Measurements from ENCODE around the gene PCSK6. TPM values are rescaled to one million over a fixed set of nuclear protein-coding genes. Genes with fewer than 3 reads are reported as not detected.

The PCSK6 gene
- total RNA-seq (10 to 100 TPM in 4 of 5 donors, 1 to 10 TPM in 1; 2.9 to 91.5 (median 24.4) TPM), polyA plus RNA-seq (10 to 100 TPM in 1 of 3 donors, 1 to 10 TPM in 2; 2.8 to 14.4 (median 8.2) TPM)
- long read RNA-seq, donor 1, partial matches to known transcripts: 0 of 1 reads
- long read RNA-seq, donor 1, other reads (novel, unspliced or antisense): 0 of 1 reads
- long read RNA-seq, donor 2: 0 reads
- long read RNA-seq, donor 3: 0 reads
- long read RNA-seq, donor 4: 0 reads
- long read RNA-seq, donor 5, full-length matches to known transcripts: 3 of 3 reads
- long read RNA-seq, donor 5, partial matches to known transcripts: 0 of 3 reads
- long read RNA-seq, donor 5, other reads (novel, unspliced or antisense): 0 of 3 reads
- long read RNA-seq, donor 6, full-length matches to known transcripts: 5 of 5 reads
- long read RNA-seq, donor 6, partial matches to known transcripts: 0 of 5 reads
- long read RNA-seq, donor 6, other reads (novel, unspliced or antisense): 0 of 5 reads
- long read RNA-seq, donor 7, partial matches to known transcripts: 0 of 1 reads
- long read RNA-seq, donor 7, other reads (novel, unspliced or antisense): 0 of 1 reads
- long read RNA-seq, donor 8: 0 reads
- long read RNA-seq, donor 9, partial matches to known transcripts: 0 of 1 reads
- long read RNA-seq, donor 9, other reads (novel, unspliced or antisense): 0 of 1 reads
- long read RNA-seq, donor 10: 0 reads

- TF ChIP-seq EP300 (IDR thresholded peaks at IDR 0.05) (no peak), POLR2A (IDR thresholded peaks at IDR 0.05) (no peak), CTCF (IDR thresholded peaks at IDR 0.05) (no peak), POLR2AphosphoS5 (IDR thresholded peaks at IDR 0.05) (no peak)
- WGBS, 5 donors: 21 to 81% (median 42%) methylated on average over 26 to 100 of the region's 111 CpGs
- H3K36me3 ChIP-seq: no peaks in the 10 kb centered on the region
- H3K9me3 ChIP-seq: no peaks in the 10 kb centered on the region
- DNase-seq: peak; percentile 51 to 74
- intact Hi-C loops (cut with DNase I; ENCODE audit: low total_unique reads): no loop called here
- H3K4me1 ChIP-seq: peaks cover 8 to 19% (median 12%) of the 10 kb centered on the region in 4 donors
- H3K27ac ChIP-seq: peak within 1 kb of the TSS in 3 of 5 donors; percentile 39 to 80 (median 42)
- H3K4me3 ChIP-seq: peak within 1 kb of the TSS; percentile 46 to 54 (median 49)
- H3K27me3 ChIP-seq: peaks cover 0 to 58% (median 11%) of the 10 kb centered on the region in 3 donors
These were observed at the start of gene PCSK6 for GRCh38 chr15:101489599-101490407. Gene PCSK6 (minus strand): TSS chr15:101489707. CDS start chr15:101489670, 37 bp downstream.

- WGBS, 5 donors: 77 to 88% (median 83%) methylated on average over 5 of the region's 5 CpGs
- Histone ChIP-seq H3K4me1 (peaks cover 0 to 6% (median 0%) of the 10 kb centered on the region in 4 donors), H3K27ac (no peak overlapping the region), H3K27me3 (peaks cover 0 to 3% (median 0%) of the 10 kb centered on the region in 3 donors), H3K9me3 (peaks cover 0 to 6% (median 0%) of the 10 kb centered on the region in 4 donors), H3K4me3 (no peak overlapping the region), H3K36me3 (no peaks in the 10 kb centered on the region)
- DNase-seq: no peak
- intact Hi-C loops (cut with DNase I; ENCODE audit: low total_unique reads): no loop called here
- no peak for TF ChIP-seq EP300 (IDR thresholded peaks at IDR 0.05)
- TF ChIP-seq POLR2A (IDR thresholded peaks at IDR 0.05): no peak
- no peak for TF ChIP-seq POLR2AphosphoS5 (IDR thresholded peaks at IDR 0.05)
- TF ChIP-seq CTCF (IDR thresholded peaks at IDR 0.05): no peak
These were observed 49.5 kb upstream of the PCSK6 start for GRCh38 chr15:101538996-101539395.

GRCh38 chr15:101538177-101538576 lies 48.7 kb upstream of the PCSK6 start:
- Histone ChIP-seq H3K36me3 (no peaks in the 10 kb centered on the region), H3K9me3 (peaks cover 0 to 6% (median 0%) of the 10 kb centered on the region in 4 donors), H3K4me1 (peaks cover 0 to 6% (median 0%) of the 10 kb centered on the region in 4 donors), H3K27ac (no peak overlapping the region), H3K27me3 (peaks cover 0 to 5% (median 0%) of the 10 kb centered on the region in 3 donors), H3K4me3 (no peak overlapping the region)
- TF ChIP-seq POLR2AphosphoS5 (IDR thresholded peaks at IDR 0.05) (no peak), POLR2A (IDR thresholded peaks at IDR 0.05) (no peak), CTCF (IDR thresholded peaks at IDR 0.05) (no peak), EP300 (IDR thresholded peaks at IDR 0.05) (no peak)
- intact Hi-C loops (cut with DNase I; ENCODE audit: low total_unique reads): no loop called here
- no peak for DNase-seq
- 55 to 76% (median 69%) methylated on average over 3 of the region's 3 CpGs for WGBS, 5 donors

Data from stomach (tissue), 19 donors.